Measurements from ENCODE around the gene FHOD3.

Gene FHOD3

DNA sequence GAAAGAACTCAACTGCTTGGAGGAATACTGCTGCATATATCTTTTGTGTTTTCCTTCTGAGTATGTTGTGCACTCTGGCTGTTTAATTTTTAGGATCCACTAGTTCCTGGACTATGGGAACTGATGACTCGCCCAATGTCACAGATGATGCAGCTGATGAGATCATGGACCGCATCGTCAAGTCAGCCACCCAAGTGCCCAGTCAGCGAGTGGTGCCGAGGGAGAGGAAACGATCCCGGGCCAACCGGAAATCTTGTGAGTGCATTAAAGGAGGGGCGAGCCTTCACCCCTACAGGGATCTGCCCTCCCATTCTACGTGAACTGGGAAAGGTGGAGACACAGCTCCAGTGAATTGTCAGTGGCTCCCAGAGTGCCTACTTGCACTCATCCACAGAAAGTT, 471.7 kb downstream of the FHOD3 start:
- no peak for DNase-seq (ENCODE audit: low read depth)
- no peak overlapping the region for H3K4me3 ChIP-seq (ENCODE audit: low read length)

DNA sequence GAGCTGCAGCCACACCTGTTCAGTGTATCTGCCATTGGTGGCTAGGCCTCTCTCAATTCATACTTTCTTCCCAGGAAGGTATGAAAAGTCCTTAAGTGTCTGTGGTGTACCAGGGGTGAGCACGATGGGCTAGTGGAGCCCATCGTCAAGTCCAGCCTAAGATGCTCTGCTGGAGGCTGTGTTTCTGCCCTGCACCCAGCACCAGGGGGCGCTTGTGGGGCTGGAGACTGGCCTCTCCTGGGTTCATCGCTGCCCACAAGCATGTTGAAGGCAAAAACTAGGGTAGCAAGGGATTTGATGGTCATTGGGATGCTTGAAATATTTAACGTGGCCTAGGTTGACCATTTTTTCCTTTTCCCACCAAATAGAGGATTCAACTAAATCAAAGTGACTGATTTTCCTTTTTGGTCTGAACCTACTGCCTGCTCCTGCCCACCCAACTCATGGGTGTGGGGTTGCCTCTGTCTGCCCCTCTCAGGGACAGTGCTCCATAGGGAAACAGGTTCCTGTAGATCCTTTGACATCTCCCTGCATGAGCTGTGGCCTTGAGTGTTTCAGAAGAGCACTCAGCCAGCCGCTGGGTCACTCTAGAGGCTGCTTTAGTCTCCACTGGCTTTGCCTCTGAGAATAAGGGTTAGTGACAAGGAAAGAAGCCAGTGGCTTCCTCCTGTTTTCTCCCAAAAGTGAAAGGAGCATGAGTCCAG, 472.2 kb downstream of the FHOD3 start:
- TF ChIP-seq, protein P1, sequence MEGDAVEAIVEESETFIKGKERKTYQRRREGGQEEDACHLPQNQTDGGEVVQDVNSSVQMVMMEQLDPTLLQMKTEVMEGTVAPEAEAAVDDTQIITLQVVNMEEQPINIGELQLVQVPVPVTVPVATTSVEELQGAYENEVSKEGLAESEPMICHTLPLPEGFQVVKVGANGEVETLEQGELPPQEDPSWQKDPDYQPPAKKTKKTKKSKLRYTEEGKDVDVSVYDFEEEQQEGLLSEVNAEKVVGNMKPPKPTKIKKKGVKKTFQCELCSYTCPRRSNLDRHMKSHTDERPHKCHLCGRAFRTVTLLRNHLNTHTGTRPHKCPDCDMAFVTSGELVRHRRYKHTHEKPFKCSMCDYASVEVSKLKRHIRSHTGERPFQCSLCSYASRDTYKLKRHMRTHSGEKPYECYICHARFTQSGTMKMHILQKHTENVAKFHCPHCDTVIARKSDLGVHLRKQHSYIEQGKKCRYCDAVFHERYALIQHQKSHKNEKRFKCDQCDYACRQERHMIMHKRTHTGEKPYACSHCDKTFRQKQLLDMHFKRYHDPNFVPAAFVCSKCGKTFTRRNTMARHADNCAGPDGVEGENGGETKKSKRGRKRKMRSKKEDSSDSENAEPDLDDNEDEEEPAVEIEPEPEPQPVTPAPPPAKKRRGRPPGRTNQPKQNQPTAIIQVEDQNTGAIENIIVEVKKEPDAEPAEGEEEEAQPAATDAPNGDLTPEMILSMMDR (conservative IDR thresholded peaks at IDR 0.05; ENCODE audit: low read length), result no peak; the same call in 1 of the 2 replicates
- no peak overlapping the region for H3K4me3 ChIP-seq (ENCODE audit: low read length)
- no peak for DNase-seq (ENCODE audit: low read depth)

More for the DNA sequence above, 471.7 kb downstream of the FHOD3 start:
- TF ChIP-seq, protein P1 (conservative IDR thresholded peaks at IDR 0.05; ENCODE audit: low read length), result no peak

DNA sequence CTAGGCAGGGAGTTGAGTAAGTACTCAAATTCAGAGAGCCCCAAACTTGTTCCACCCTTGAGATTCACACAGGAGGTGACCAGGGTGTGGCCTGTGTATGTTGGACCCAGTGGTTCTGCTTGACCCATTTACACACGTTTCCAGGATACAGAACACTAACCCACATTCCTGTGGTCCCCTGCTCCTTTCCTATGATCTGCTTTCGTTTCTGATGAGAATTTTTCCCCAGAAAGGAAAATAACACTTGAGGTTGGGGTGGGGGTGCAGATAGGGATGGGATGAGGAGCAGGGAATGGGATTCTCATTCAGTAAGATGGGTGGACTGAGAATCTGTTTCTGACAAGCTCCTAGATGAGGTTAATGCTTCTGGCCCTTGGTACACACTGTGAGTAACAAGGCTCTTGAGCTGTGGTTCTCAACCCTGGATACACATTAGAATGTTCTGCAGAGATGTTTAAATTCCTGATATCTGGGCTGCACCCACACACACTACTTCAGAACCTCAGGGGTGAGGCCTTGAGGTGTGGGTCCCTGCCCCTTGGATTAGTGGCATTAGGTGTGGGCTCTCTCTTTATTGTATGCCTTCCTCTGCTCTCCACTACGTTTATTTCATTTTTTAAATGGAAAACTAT, 472.9 kb downstream of the FHOD3 start:
- DNase-seq (ENCODE audit: low read depth), result peak; percentile 47
- TF ChIP-seq, protein P1 (conservative IDR thresholded peaks at IDR 0.05; ENCODE audit: low read length), result no peak
- H3K4me3 ChIP-seq (ENCODE audit: low read length), result no peak overlapping the region

DNA sequence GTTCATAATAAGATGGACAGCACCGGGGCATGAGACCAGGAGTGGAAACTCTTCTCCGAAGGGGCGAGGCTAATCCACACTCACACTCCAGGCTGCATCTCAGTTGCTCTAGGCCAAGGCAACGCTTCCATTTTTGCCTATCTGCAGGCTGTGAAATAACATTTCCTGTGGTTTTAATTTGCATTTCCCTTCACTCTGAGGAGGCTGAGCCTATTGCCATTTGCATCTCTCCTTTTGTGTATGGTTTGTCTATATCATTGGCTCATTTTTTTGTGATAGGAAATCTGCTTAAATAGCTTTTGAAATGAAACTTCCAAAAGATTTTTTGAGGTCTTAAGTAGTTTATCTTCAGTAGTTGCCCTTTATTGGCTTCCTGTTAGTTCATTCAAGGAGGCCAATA, 473.7 kb downstream of the FHOD3 start:
- no peak overlapping the region for H3K4me3 ChIP-seq (ENCODE audit: low read length)
- no peak for DNase-seq (ENCODE audit: low read depth)
- TF ChIP-seq, protein P1 (conservative IDR thresholded peaks at IDR 0.05; ENCODE audit: low read length), result no peak

DNA sequence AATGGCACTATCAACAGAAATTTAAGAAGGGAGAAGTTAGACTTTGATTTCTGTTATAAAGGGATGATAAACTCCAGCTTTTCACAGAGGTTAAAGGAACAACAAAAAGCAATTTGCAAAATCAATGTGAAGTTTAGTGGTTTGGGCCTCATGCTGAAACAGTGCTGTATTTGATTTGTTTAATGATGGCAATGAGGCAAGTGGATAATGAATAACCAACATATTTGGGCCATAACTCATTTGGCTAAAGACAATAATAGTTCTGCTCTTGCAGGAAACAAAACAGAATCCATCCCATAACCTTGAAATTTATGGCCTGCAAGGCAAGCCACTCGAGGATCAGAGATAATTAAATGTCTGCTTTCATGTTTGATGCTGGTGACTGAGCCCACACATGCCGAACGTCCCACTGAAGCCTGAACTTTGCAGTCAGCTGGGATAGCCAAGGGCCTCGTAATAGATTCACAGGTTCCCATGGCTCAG, 474.8 kb downstream of the FHOD3 start:
- DNase-seq (ENCODE audit: low read depth), result peak; percentile 78
- no peak overlapping the region for H3K4me3 ChIP-seq (ENCODE audit: low read length)
- TF ChIP-seq, protein P1 (conservative IDR thresholded peaks at IDR 0.05; ENCODE audit: low read length), result no peak

DNA sequence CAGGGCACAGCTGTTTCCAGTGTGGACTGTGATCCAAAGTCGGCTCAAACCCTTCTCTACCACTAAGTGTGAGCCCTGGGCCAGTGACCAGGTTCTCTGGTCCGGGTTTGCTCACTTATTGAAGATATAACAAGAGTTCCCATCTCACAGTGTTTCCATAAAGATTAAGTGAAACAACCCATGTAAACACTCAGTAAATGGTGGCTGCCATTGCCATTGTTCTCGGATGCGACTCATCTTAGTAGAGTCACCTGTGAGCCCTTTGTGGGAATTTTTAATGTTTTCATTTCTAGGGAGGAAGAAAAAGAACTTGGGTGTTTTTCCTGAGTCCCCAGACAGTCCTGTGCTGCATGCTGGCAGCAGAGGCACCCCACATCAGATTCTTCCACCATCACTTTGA, 477.9 kb downstream of the FHOD3 start:
- DNase-seq (ENCODE audit: low read depth), result no peak

More for the DNA sequence above, 477.9 kb downstream of the FHOD3 start:
- TF ChIP-seq, protein P1 (conservative IDR thresholded peaks at IDR 0.05; ENCODE audit: low read length), result no peak
- H3K4me3 ChIP-seq (ENCODE audit: low read length), result no peak overlapping the region
